ENCODE results near the gene PFDN6.

DNA sequence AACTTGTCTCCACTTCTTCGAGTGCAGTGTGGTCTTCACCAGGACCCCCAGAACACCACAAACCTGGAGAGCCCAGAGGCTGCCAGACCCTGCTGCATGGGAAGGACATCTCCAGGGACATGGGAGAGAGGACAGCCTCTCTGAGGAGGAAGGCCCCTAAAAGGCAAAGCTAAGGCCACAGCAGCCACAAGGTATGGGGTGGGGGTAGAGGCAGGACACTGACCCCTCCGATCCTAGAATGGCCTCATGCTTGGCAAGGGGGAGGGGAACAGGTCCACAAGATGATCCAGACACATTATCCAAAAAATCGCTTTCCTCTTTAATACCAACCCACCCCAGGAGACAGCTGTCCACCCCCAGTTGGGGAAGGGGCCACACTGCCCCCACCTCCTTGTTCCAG lies 10.6 kb upstream of the PFDN6 start:
- TF ChIP-seq, protein P1, sequence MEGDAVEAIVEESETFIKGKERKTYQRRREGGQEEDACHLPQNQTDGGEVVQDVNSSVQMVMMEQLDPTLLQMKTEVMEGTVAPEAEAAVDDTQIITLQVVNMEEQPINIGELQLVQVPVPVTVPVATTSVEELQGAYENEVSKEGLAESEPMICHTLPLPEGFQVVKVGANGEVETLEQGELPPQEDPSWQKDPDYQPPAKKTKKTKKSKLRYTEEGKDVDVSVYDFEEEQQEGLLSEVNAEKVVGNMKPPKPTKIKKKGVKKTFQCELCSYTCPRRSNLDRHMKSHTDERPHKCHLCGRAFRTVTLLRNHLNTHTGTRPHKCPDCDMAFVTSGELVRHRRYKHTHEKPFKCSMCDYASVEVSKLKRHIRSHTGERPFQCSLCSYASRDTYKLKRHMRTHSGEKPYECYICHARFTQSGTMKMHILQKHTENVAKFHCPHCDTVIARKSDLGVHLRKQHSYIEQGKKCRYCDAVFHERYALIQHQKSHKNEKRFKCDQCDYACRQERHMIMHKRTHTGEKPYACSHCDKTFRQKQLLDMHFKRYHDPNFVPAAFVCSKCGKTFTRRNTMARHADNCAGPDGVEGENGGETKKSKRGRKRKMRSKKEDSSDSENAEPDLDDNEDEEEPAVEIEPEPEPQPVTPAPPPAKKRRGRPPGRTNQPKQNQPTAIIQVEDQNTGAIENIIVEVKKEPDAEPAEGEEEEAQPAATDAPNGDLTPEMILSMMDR (conservative IDR thresholded peaks at IDR 0.05), result no peak
- TF ChIP-seq ZFX (IDR thresholded peaks at IDR 0.05), result no peak
